ENCODE measurements around the gene KRT79. TPM values are rescaled to one million over a fixed set of nuclear protein-coding genes. Genes with fewer than 3 reads are reported as not detected.

The KRT79 gene
- polyA plus RNA-seq, 5 donors = not detected

- no peak for DNase-seq
Observed at GRCh38 chr12:52819731-52820510, 14.2 kb downstream of the KRT79 start.

- DNase-seq = no peak
Observed at GRCh38 chr12:52818887-52819420, 15.2 kb downstream of the KRT79 start.

- no peak for DNase-seq
Observed at GRCh38 chr12:52818388-52818787, 15.7 kb downstream of the KRT79 start.

GRCh38 chr12:52817699-52818238, 16.3 kb downstream of the KRT79 start:
- DNase-seq = no peak

- DNase-seq = no peak
Observed at GRCh38 chr12:52817003-52817698, 17.0 kb downstream of the KRT79 start.

- no peak for DNase-seq
Observed at GRCh38 chr12:52815676-52816588, 18.2 kb downstream of the KRT79 start.

- no peak for DNase-seq
Observed at GRCh38 chr12:52815161-52815560, 18.9 kb downstream of the KRT79 start.

GRCh38 chr12:52814710-52815155, 19.4 kb downstream of the KRT79 start:
- DNase-seq = no peak

- peak in 1 of 2 donors; percentile 44 for DNase-seq
Observed at GRCh38 chr12:52813885-52814709, 20.0 kb downstream of the KRT79 start, which contains the start of gene KRT4. Gene KRT4 (minus strand): TSS chr12:52814116. CDS start chr12:52814058, 58 bp downstream.

- no peak for DNase-seq
Observed at GRCh38 chr12:52813203-52813819, 20.8 kb downstream of the KRT79 start.

GRCh38 chr12:52812749-52813148, 21.4 kb downstream of the KRT79 start:
- DNase-seq = no peak

- DNase-seq = no peak
Observed at GRCh38 chr12:52812073-52812400, 22.1 kb downstream of the KRT79 start.

GRCh38 chr12:52811191-52812072, 22.7 kb downstream of the KRT79 start:
- no peak for DNase-seq

- no peak for DNase-seq
Observed at GRCh38 chr12:52810554-52810953, 23.6 kb downstream of the KRT79 start.

- no peak for DNase-seq
Observed at GRCh38 chr12:52809166-52809565, 24.9 kb downstream of the KRT79 start.

GRCh38 chr12:52808573-52809160, 25.4 kb downstream of the KRT79 start:
- no peak for DNase-seq

GRCh38 chr12:52807544-52808470, 26.3 kb downstream of the KRT79 start:
- no peak for DNase-seq

Measured in right lung (tissue), 5 donors.